ENCODE data around the gene PKP2. TPM values are rescaled to one million over a fixed set of nuclear protein-coding genes. Genes with fewer than 3 reads are reported as not detected.

The PKP2 gene
- total and polyA plus RNA-seq, 4 donors = 0.91 to 10.4 (median 3.8) TPM

GRCh38 chr12:32768518-32768917 lies 128.1 kb downstream of the PKP2 start:
- peaks cover 0 to 23% (median 0%) of the 10 kb centered on the region in 3 donors for H3K27me3 ChIP-seq (ENCODE audit: control insufficient read depth in 3 of 3, insufficient read depth in 3 of 3, low read length in 2 of 3)
- WGBS, 2 donors = 63 to 87% methylated on average over 4 of the region's 4 CpGs
- peaks cover 0 to 36% (median 0%) of the 10 kb centered on the region in 5 donors for H3K4me1 ChIP-seq (ENCODE audit: control insufficient read depth in 5 of 5, insufficient read depth in 5 of 5, low read length in 5 of 5)
- TF ChIP-seq, protein P1, sequence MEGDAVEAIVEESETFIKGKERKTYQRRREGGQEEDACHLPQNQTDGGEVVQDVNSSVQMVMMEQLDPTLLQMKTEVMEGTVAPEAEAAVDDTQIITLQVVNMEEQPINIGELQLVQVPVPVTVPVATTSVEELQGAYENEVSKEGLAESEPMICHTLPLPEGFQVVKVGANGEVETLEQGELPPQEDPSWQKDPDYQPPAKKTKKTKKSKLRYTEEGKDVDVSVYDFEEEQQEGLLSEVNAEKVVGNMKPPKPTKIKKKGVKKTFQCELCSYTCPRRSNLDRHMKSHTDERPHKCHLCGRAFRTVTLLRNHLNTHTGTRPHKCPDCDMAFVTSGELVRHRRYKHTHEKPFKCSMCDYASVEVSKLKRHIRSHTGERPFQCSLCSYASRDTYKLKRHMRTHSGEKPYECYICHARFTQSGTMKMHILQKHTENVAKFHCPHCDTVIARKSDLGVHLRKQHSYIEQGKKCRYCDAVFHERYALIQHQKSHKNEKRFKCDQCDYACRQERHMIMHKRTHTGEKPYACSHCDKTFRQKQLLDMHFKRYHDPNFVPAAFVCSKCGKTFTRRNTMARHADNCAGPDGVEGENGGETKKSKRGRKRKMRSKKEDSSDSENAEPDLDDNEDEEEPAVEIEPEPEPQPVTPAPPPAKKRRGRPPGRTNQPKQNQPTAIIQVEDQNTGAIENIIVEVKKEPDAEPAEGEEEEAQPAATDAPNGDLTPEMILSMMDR (IDR thresholded peaks at IDR 0.05; ENCODE audit: control extremely low read depth, extremely low read depth) = no peak
- no peaks in the 10 kb centered on the region for H3K9me3 ChIP-seq (ENCODE audit: control insufficient read depth in 4 of 4, insufficient read depth in 3 of 4, low read length in 3 of 4)
- no peak for DNase-seq
- H3K27ac ChIP-seq (ENCODE audit: low read depth in 1 of 2, low read length in 1 of 2) = no peak overlapping the region
- no peak for ATAC-seq (ENCODE audit: insufficient read depth, low FRiP score)
- H3K9ac ChIP-seq (ENCODE audit: insufficient read depth in 1 of 2, low read length in 2 of 2) = no peak overlapping the region
- no peaks in the 10 kb centered on the region for H3K36me3 ChIP-seq (ENCODE audit: control insufficient read depth in 4 of 4, insufficient read depth in 4 of 4, low read length in 4 of 4)
- H3K4me3 ChIP-seq = no peak overlapping the region

- TF ChIP-seq, protein P1 (IDR thresholded peaks at IDR 0.05; ENCODE audit: control extremely low read depth, extremely low read depth) = no peak
- no peak for ATAC-seq (ENCODE audit: insufficient read depth, low FRiP score)
- H3K9ac ChIP-seq (ENCODE audit: insufficient read depth in 1 of 2, low read length in 2 of 2) = no peak overlapping the region
- peaks cover 0 to 14% (median 0%) of the 10 kb centered on the region in 3 donors for H3K27me3 ChIP-seq (ENCODE audit: control insufficient read depth in 3 of 3, insufficient read depth in 3 of 3, low read length in 2 of 3)
- peaks cover 0 to 36% (median 0%) of the 10 kb centered on the region in 5 donors for H3K4me1 ChIP-seq (ENCODE audit: control insufficient read depth in 5 of 5, insufficient read depth in 5 of 5, low read length in 5 of 5)
- H3K27ac ChIP-seq (ENCODE audit: low read depth in 1 of 2, low read length in 1 of 2) = no peak overlapping the region
- no peaks in the 10 kb centered on the region for H3K9me3 ChIP-seq (ENCODE audit: control insufficient read depth in 4 of 4, insufficient read depth in 3 of 4, low read length in 3 of 4)
- 73 to 75% methylated on average over 4 of the region's 4 CpGs for WGBS, 2 donors
- H3K4me3 ChIP-seq = no peak overlapping the region
- peak in 2 of 3 donors; percentile 74 to 80 for DNase-seq
- no peaks in the 10 kb centered on the region for H3K36me3 ChIP-seq (ENCODE audit: control insufficient read depth in 4 of 4, insufficient read depth in 4 of 4, low read length in 4 of 4)
These were observed 130.7 kb downstream of the PKP2 start for GRCh38 chr12:32765906-32766305.

DNA sequence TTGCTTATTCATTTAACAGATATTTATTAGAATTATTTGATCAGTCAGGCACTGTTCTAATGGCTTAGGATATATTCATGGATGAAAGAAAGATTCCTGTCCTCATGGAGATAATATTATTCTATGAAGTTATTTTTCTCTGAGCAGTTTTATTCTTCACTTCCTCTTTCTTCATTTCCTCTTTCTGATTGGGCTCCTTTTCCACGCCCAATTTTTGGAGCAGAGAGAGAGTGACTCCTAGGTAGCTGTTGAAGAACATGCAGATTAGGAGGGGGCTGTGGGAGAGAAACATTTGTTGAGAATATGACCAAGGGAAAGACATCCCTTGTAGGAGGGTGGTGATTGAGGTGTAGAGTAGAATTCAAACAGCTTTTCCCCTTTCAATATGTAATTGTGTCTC lies 134.9 kb downstream of the PKP2 start:
- TF ChIP-seq, protein P1 (IDR thresholded peaks at IDR 0.05; ENCODE audit: control extremely low read depth, extremely low read depth) = no peak
- H3K4me3 ChIP-seq = no peak overlapping the region
- WGBS, 2 donors = 34 to 47% methylated on average over 1 of the region's 1 CpG
- ATAC-seq (ENCODE audit: insufficient read depth, low FRiP score) (no peak), DNase-seq (no peak)
- peaks cover 0 to 15% (median under 1%) of the 10 kb centered on the region in 5 donors for H3K4me1 ChIP-seq (ENCODE audit: control insufficient read depth in 5 of 5, insufficient read depth in 5 of 5, low read length in 5 of 5)
- no peaks in the 10 kb centered on the region for H3K36me3 ChIP-seq (ENCODE audit: control insufficient read depth in 4 of 4, insufficient read depth in 4 of 4, low read length in 4 of 4)
- no peak overlapping the region for H3K27ac ChIP-seq (ENCODE audit: low read depth in 1 of 2, low read length in 1 of 2)
- H3K9ac ChIP-seq (ENCODE audit: insufficient read depth in 1 of 2, low read length in 2 of 2) = no peak overlapping the region
- H3K9me3 ChIP-seq (ENCODE audit: control insufficient read depth in 4 of 4, insufficient read depth in 3 of 4, low read length in 3 of 4) = no peaks in the 10 kb centered on the region
- H3K27me3 ChIP-seq (ENCODE audit: control insufficient read depth in 3 of 3, insufficient read depth in 3 of 3, low read length in 2 of 3) = peaks cover 0 to 4% (median 0%) of the 10 kb centered on the region in 3 donors

DNA sequence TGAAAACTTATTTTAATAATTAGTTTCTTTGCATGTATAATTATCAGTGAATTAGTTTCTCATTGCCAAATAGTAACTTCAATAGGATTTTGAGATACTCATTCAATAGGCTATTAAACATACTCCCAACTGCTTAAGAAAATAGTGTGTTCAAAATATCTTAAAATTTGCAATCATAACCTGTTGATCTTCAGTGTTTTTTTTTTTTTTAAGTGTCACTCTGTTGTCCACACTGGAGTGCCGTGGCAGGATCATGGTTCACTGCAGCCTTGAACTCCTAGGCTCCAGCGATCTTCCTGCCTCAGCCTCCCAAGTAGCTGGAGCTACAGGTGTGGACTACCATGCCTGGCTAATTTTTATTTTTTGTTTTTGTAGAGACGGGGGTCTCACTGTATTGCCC lies 139.4 kb downstream of the PKP2 start:
- Histone ChIP-seq H3K9me3 (ENCODE audit: control insufficient read depth in 4 of 4, insufficient read depth in 3 of 4, low read length in 3 of 4) (no peaks in the 10 kb centered on the region), H3K36me3 (ENCODE audit: control insufficient read depth in 4 of 4, insufficient read depth in 4 of 4, low read length in 4 of 4) (peaks cover 2 to 5% (median 3%) of the 10 kb centered on the region in 4 donors), H3K4me1 (ENCODE audit: control insufficient read depth in 5 of 5, insufficient read depth in 5 of 5, low read length in 5 of 5) (peaks cover 2 to 23% (median 9%) of the 10 kb centered on the region in 5 donors), H3K9ac (ENCODE audit: insufficient read depth in 1 of 2, low read length in 2 of 2) (no peak overlapping the region), H3K27me3 (ENCODE audit: control insufficient read depth in 3 of 3, insufficient read depth in 3 of 3, low read length in 2 of 3) (no peaks in the 10 kb centered on the region), H3K4me3 (no peak overlapping the region), H3K27ac (ENCODE audit: low read depth in 1 of 2, low read length in 1 of 2) (no peak overlapping the region)
- 90 to 92% methylated on average over 3 of the region's 3 CpGs for WGBS, 2 donors
- TF ChIP-seq, protein P1 (IDR thresholded peaks at IDR 0.05; ENCODE audit: control extremely low read depth, extremely low read depth) = no peak
- ATAC-seq (ENCODE audit: insufficient read depth, low FRiP score) (no peak), DNase-seq (no peak)
